GM19463 (cell line): ENCODE data around the gene GALNT15.

Source experiments
- ATAC-seq: cut with Tn5 transposase; IDR thresholded peaks from one replicate; pipeline ENCODE4 v1.9.1; 2021; ENCODE audit warnings: mild to moderate bottlenecking, moderate library complexity; ENCODE audit not compliant: unreplicated experiment

The GALNT15 gene

DNA sequence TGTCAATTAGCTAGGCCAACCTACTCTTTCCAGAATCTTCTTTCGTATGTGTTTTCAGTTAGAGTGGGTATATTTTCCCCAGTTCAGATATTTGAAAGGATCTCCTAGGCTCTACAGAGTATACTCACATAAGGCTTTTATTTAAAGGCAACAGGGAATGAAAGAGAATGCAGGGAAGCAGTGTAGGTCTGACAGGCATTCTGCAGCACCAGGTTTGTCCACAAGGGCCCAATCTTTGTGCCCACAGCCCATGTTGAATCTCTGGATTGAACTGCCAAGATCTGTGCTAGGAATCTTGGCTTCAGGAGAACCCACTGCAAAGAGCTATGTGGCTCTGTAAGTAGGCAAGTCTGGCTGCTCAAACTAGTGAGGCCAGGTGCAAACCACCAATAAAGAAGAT is 24.2 kb upstream of the GALNT15 start:
- ATAC-seq, result no peak

DNA sequence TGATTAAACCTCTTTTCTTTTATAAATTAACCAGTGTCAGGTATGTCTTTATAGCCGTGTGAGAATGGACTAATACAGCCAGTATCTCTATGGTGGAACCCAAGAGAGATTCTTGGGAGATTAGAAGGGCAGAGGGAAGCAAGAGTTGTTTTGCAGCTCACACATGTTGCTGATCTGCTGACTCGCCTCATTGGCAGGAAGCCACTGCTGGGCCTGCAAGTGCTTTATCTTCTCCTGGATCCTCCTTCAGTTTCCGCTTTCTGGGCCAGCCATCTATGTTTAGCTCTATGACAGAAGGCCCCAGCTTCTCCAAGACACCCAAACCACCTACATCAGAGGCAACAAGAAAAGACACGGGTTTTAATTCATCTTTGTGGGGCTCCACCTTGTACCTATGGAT is 23.4 kb upstream of the GALNT15 start:
- no peak for ATAC-seq

- no peak for ATAC-seq
Measured at GRCh38 chr3:16168211-16168610, 6.3 kb upstream of the GALNT15 start.

DNA sequence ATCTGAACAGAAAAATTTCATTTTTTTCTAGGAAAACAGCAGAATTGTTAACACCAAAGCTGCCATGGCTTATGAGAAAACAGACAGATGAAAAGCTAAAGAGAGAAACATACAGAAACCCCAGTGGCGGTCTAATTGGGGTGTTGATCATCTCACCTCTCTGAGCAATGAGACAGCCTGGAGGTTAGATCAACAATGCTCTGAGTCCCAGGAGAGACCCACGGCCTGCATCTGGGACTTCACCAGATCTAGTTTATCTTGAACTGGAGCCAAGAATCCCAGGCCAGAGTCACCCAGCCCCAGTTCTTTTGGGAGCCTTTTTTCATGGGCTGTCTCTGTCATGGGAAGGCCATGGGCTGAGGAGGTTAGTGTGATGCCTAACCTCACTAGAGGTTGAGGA is 3.5 kb upstream of the GALNT15 start:
- no peak for ATAC-seq

GRCh38 chr3:16171825-16172224 is 2.7 kb upstream of the GALNT15 start:
- no peak for ATAC-seq

GRCh38 chr3:16173283-16174025 is 1.0 kb upstream of the GALNT15 start:
- no peak for ATAC-seq

GRCh38 chr3:16174026-16174355 is 489 bp upstream of the GALNT15 start:
- ATAC-seq, result no peak

DNA sequence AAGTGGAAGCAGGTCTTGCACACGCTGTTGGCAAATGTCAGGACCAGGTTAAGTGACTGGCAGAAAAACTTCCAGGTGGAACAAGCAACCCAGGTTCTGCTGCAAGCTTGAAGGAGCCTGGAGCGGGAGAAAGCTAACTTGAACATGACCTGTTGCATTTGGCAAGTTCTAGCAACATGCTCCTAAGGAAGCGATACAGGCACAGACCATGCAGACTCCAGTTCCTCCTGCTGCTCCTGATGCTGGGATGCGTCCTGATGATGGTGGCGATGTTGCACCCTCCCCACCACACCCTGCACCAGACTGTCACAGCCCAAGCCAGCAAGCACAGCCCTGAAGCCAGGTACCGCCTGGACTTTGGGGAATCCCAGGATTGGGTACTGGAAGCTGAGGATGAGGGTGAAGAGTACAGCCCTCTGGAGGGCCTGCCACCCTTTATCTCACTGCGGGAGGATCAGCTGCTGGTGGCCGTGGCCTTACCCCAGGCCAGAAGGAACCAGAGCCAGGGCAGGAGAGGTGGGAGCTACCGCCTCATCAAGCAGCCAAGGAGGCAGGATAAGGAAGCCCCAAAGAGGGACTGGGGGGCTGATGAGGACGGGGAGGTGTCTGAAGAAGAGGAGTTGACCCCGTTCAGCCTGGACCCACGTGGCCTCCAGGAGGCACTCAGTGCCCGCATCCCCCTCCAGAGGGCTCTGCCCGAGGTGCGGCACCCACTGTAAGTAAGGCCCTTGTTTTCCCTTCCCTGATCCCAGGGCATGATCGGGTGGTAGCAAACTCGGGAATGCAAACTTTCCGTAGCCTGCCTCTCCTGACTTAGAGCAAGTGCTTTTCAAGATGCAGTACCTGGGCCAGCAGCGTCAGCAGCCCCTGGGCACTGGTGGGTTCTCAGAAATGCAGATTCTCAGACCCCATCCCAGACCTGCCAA is 759 bp downstream of the GALNT15 start:
- ATAC-seq, result no peak

GRCh38 chr3:16176391-16177030 is 2.0 kb downstream of the GALNT15 start:
- no peak for ATAC-seq

DNA sequence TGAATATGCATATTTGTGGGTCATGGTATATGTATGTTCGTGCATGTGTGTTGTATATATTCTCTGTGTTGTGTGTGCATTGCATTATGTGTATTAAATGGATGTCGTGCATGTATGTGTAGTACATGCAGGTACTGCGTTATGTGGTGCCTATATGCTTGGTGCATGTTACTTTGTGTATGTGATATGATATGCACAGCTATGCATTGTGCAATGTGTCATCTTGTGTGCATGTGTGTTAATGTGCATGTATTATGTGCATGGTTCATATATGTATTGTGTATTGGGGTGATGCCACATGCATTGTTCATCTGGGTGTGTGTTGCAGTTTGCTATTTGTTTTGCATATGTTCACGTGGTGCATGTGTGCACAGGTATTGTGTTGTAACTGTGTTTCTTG is 2.9 kb downstream of the GALNT15 start:
- no peak for ATAC-seq

- peak; percentile 81 for ATAC-seq
Measured at GRCh38 chr3:16177962-16178627, 3.6 kb downstream of the GALNT15 start.

DNA sequence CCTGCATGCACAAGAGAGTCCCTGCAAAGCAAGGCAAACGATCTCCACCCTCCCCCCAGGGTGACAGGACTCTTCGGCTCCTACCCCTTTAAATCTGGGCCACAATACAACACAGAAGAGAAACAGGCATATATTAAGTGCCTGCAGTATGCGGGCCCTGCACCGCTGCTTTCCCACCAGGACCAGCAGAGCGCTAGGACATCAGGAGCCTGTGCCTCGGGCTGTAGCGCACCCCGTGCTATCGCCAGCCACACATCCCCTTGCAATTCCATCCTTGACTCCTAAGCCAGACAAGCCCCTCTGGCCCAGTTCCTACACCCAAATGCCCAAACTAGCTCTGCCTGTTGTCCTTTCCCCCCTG is 4.1 kb downstream of the GALNT15 start:
- ATAC-seq, result no peak

DNA sequence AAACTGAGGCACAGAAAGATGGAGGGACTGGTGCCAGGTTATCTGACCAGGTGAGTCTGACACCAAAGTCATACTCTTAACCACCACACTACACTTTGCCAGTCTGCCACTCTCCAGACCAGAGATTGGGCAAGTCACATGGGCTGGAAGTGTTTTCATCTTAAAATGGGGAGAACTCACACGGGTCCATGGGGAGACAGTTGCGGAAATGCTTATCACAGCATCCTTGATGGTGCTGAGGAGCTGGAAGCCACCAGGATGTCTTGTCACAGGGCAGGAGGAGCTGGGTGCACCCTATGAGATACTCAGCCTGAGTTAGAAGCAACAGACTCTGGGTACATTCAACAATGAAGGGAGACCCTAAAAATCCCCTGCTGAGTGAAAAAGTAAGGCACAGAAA is 4.8 kb downstream of the GALNT15 start:
- ATAC-seq, result no peak

GRCh38 chr3:16179771-16180736 is 5.6 kb downstream of the GALNT15 start:
- ATAC-seq, result no peak

DNA sequence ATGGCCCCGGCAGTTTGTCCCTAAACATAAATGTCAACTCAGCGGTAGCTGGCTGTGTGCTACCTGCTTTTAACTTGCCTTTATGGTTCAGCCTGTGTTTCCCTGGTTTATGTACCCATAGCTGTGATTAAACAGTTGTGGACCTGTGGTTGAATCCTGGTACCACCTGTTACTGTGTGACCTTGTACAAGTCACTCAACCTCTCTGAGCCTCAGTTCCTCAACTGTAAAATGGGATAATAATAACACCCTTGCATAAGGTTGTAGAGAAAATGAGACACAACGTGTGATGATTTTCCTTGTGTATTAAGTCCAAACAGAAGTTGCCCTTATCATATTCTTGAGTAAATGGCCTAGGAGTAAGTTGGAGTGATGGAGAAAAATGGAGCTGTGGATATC is 6.3 kb downstream of the GALNT15 start:
- no peak for ATAC-seq

DNA sequence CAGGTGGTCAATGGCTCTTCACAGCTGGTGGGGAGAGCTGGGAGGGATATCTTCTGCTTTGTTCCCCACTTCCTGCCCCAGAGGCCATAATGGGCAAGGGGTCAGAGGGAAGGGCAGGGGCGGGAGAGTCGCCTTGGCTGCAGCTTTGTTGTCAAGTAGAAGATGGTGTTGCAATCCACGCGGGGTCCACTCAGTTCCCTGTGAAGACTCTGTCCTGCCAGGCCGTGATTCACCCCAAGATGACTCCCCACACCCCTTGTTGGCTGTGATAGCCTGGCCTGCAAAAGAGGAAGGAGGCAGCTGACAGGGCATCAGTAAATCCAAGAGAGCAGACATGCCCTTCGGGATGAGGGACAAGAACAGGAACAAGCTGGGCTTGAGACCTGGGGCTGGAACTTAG is 6.9 kb downstream of the GALNT15 start:
- ATAC-seq, result no peak

DNA sequence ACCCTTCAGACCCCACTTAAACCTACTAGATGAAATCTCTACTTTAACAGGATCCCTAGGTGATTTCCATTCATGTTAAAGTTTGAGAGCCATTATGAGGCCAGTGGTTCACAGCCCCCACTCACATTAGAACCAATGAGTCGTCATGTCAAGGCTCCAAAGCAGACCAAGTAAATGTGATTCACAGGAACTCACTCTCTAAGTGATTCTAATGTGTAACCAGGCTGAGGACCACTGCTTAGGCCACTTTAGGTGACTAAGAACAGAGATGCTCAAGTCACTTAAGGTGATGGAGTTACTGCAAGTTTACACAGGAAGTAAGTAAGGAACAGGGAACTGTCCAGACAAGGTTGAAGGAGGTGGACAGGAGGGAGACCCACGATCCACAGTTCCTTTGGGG is 7.7 kb downstream of the GALNT15 start:
- ATAC-seq, result no peak

- no peak for ATAC-seq
Measured at GRCh38 chr3:16182612-16183011, 8.1 kb downstream of the GALNT15 start.

- no peak for ATAC-seq
Measured at GRCh38 chr3:16183082-16183481, 8.6 kb downstream of the GALNT15 start.

DNA sequence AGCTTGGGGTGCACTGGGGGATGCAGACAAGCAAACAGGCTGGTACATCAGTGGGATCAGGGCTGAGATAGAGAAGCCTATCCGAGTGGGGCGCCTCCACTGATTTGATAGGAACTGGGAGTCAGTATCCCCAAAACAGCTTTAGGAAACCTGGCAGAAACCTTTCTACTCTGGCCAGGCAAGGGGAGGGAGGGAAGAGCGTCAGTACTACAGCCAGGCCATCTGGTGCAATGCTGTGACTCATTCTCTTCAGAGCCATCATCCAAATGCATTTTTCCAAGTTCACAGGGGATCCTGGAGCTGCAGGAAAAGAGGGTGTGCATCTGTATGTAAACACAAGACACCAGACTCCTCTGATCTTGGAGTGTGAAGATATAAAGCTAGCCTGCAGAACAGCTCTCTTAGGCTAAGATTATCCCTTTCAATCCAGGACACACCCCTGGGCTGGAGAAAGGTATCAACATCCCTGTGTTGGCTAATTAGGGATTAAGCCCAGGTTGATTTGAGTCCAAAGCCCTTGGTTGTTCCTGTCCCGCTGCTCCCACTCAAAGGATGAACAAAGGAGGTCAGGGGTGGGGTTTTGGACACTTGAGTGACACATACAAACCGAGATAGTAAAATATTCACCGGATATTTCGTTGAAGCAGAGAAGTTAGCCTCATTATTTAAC is 9.3 kb downstream of the GALNT15 start:
- no peak for ATAC-seq
